ENCODE data around the gene EPHB4.
"Not testable (repeated sequence)": the region's sequence is repeated elsewhere in the genome, so short reads cannot be mapped to it uniquely, and the experiment has no call there.

Gene EPHB4

GRCh38 chr7:100827330-100828226 lies at the start of gene EPHB4:
Gene EPHB4 (minus strand): TSS chr7:100827523. CDS start chr7:100827030, 493 bp downstream.
- no peak for DNase-seq (ENCODE audit: low read depth in 2 of 2)

- no peak for DNase-seq (ENCODE audit: low read depth in 2 of 2)
These were observed 48.0 kb upstream of the EPHB4 start for GRCh38 chr7:100875356-100875751.

- peak; percentile 98 for DNase-seq (ENCODE audit: low read depth in 2 of 2)
These were observed 47.4 kb upstream of the EPHB4 start, which contains the start of gene SRRT for GRCh38 chr7:100874577-100875355. Gene SRRT (plus strand): TSS chr7:100875103. CDS start chr7:100875591, 488 bp downstream.

GRCh38 chr7:100874300-100874576 lies 46.9 kb upstream of the EPHB4 start:
- no peak for DNase-seq (ENCODE audit: low read depth in 2 of 2)

GRCh38 chr7:100873599-100874299 lies 46.4 kb upstream of the EPHB4 start:
- no peak for DNase-seq (ENCODE audit: low read depth in 2 of 2)

GRCh38 chr7:100867776-100868485 lies 40.6 kb upstream of the EPHB4 start:
- no peak for DNase-seq (ENCODE audit: low read depth in 2 of 2)

GRCh38 chr7:100867040-100867775 lies 39.9 kb upstream of the EPHB4 start, which contains the start of gene TRIP6:
Gene TRIP6 (plus strand): TSS chr7:100867387. CDS start chr7:100867498, 111 bp downstream.
- DNase-seq (ENCODE audit: low read depth in 2 of 2), result no peak

GRCh38 chr7:100866729-100867039 lies 39.4 kb upstream of the EPHB4 start:
- no peak for DNase-seq (ENCODE audit: low read depth in 2 of 2)

GRCh38 chr7:100865938-100866728 lies 38.8 kb upstream of the EPHB4 start:
- no peak for DNase-seq (ENCODE audit: low read depth in 2 of 2)

GRCh38 chr7:100865372-100865911 lies 38.1 kb upstream of the EPHB4 start:
- DNase-seq (ENCODE audit: low read depth in 2 of 2), result no peak

- DNase-seq (ENCODE audit: low read depth in 2 of 2), result no peak
These were observed 37.0 kb upstream of the EPHB4 start for GRCh38 chr7:100864263-100864845.

- DNase-seq (ENCODE audit: low read depth in 2 of 2), result no peak
These were observed 36.2 kb upstream of the EPHB4 start for GRCh38 chr7:100863406-100863950.

GRCh38 chr7:100861616-100861985 lies 34.3 kb upstream of the EPHB4 start:
- no peak for DNase-seq (ENCODE audit: low read depth in 2 of 2)

GRCh38 chr7:100860702-100861615 lies 33.6 kb upstream of the EPHB4 start:
- no peak for DNase-seq (ENCODE audit: low read depth in 2 of 2)

GRCh38 chr7:100859856-100860255 lies 32.5 kb upstream of the EPHB4 start:
- no peak for DNase-seq (ENCODE audit: low read depth in 2 of 2)

GRCh38 chr7:100856871-100857282 lies 29.6 kb upstream of the EPHB4 start:
- DNase-seq (ENCODE audit: low read depth in 2 of 2), result no peak

GRCh38 chr7:100855515-100855914 lies 28.2 kb upstream of the EPHB4 start:
- DNase-seq (ENCODE audit: low read depth in 2 of 2), result no peak

- DNase-seq (ENCODE audit: low read depth in 2 of 2), result not testable (repeated sequence)
These were observed 27.6 kb upstream of the EPHB4 start for GRCh38 chr7:100854899-100855298.

Data from stimulated activated CD4-positive, alpha-beta T cell treated with anti-CD3 and anti-CD28 coated beads, Interleukin-15, amount 100 ng/mL, for 48 hours (primary cell).